Endodermal cell (in vitro differentiated cells): Measurements from ENCODE around the gene AKT3. TPM values are rescaled to one million over a fixed set of nuclear protein-coding genes. Genes with fewer than 3 reads are reported as not detected.

Experiments used
- DNase-seq: peaks from one replicate; pipeline ENCODE4 v3.0.0-alpha.2; 2017
- H3K27ac ChIP-seq: 2 replicates; pipeline ENCODE4 v1.5.1; 2013; ENCODE audit warnings: mild to moderate bottlenecking, low read depth, low read length, moderate library complexity
- H3K27me3 ChIP-seq: 2 replicates; pipeline ENCODE4 v1.6.1; 2013; ENCODE audit warnings: mild to moderate bottlenecking, low read length, moderate library complexity; ENCODE audit not compliant: insufficient read depth, control insufficient read depth, poor library complexity, severe bottlenecking
- H3K36me3 ChIP-seq: 2 replicates; pipeline ENCODE4 v1.7.0; 2013; ENCODE audit warnings: mild to moderate bottlenecking, low read length, moderate library complexity; ENCODE audit not compliant: control insufficient read depth, insufficient read depth
- H3K4me1 ChIP-seq: one replicate; pipeline ENCODE4 v1.7.0; 2013; ENCODE audit warnings: low read length; ENCODE audit not compliant: control insufficient read depth, insufficient read depth
- H3K4me3 ChIP-seq: 2 replicates; pipeline ENCODE4 v1.5.1; 2013; ENCODE audit warnings: mild to moderate bottlenecking, low read length, moderate library complexity
- H3K9ac ChIP-seq: 2 replicates; pipeline ENCODE4 v1.6.1; 2013; ENCODE audit warnings: mild to moderate bottlenecking, low read length, moderate library complexity; ENCODE audit not compliant: poor library complexity, severe bottlenecking; ENCODE audit errors: extremely low read depth
- H3K9me3 ChIP-seq: 2 replicates; pipeline ENCODE4 v1.6.1; 2013; ENCODE audit warnings: mild to moderate bottlenecking, low read length, moderate library complexity; ENCODE audit not compliant: control insufficient read depth
- H3K27ac Mint-ChIP-seq: 2 replicates; pipeline ENCODE4 v1.8.0; 2020; ENCODE audit warnings: mixed read lengths
- H3K27me3 Mint-ChIP-seq: 2 replicates; pipeline ENCODE4 v1.8.0; 2021; ENCODE audit warnings: mild to moderate bottlenecking, mixed read lengths; ENCODE audit not compliant: insufficient read depth
- H3K36me3 Mint-ChIP-seq: 2 replicates; pipeline ENCODE4 v1.8.0; 2020; ENCODE audit warnings: low read depth, mixed read lengths
- H3K4me1 Mint-ChIP-seq: 2 replicates; pipeline ENCODE4 v1.8.0; 2020; ENCODE audit warnings: mixed read lengths
- H3K4me3 Mint-ChIP-seq: 2 replicates; pipeline ENCODE4 v1.8.0; 2020; ENCODE audit warnings: mild to moderate bottlenecking, moderate library complexity, mixed read lengths
- H3K9me3 Mint-ChIP-seq: 2 replicates; pipeline ENCODE4 v1.8.0; 2020; ENCODE audit warnings: mild to moderate bottlenecking, mixed read lengths
- WGBS, 2 experiments: methylation state at CpG; one replicate each; pipeline versions ENCODE4 v1.1.5 to v1.1.7; 2013; ENCODE audit warnings: missing lambda C conversion rate in 2 of 2, mixed read lengths in 1 of 2; ENCODE audit not compliant: insufficient coverage in 1 of 2, insufficient read length in 1 of 2; 5-methylcytosine and 5-hydroxymethylcytosine counted together
- total RNA-seq, 2 donors: library from RNA; stranded (reverse); fragmentation: NEBNext Ultra II Directional in 1 of 2; extraction: Animal tissue kit (Norgen Biotek cat#: 25700) in 1 of 2; gene quantifications; 2 replicates in 1 of 2; 3 replicates in 1 of 2; pipeline ENCODE4 v1.2.1, GENCODE V29; 2021
- TF ChIP-seq, protein P1 (sequence below): fragments of 200-600 bp; sonication (generic); conservative IDR thresholded peaks from 2 replicates; pipeline ENCODE4 v1.5.0; 2021; ENCODE audit warnings: antibody characterized with exemption, mild to moderate bottlenecking

Gene AKT3
- total RNA-seq, 2 donors from 2014 or later = 38.2 to 49.1 TPM

DNA sequence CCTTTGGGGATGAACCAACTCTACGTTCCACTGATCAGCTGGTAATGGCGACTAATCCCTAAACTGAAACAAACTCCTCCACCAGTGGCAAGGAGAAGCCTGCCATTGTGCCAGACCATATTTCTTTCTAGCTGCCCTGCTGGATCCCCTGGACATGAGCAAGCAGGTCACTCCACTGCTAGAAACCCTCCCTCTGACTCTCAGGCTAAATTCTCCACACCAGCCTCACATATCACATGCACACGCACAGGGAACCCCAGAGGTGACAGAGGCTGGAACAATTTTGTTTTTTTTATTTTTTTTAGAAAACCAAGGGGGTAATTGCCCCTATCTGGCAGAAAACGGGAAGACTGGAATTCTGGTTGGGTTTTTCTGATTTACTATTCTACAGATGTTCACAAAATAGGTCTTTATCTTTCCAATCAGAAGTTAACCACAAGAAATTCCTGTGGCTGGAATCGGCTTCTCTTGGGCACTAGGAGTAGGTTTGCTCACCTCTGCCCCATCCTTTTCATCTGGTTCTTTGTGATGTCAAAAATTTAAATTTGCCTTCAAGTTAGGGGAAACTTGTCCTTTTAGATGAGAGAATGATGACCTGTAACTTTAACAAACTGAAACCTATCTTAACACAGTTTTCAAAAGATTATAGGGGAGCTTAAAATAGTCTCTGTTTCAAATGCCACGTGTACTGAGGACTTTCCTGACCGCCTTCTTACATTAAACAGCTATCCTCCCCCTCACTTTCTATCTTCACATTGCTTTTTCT lies 336.1 kb downstream of the AKT3 start:
- Histone ChIP-seq H3K27ac (no peak overlapping the region), H3K9me3 (peaks cover 5% of the 10 kb centered on the region), H3K4me1 (no peaks in the 10 kb centered on the region), H3K4me3 (no peak overlapping the region), H3K9ac (no peak overlapping the region), H3K27me3 (no peaks in the 10 kb centered on the region), H3K36me3 (no peaks in the 10 kb centered on the region)
- no peak overlapping the region for H3K27ac Mint-ChIP-seq
- H3K4me1 Mint-ChIP-seq = no peaks in the 10 kb centered on the region
- no peaks in the 10 kb centered on the region for H3K27me3 Mint-ChIP-seq
- TF ChIP-seq, protein P1, sequence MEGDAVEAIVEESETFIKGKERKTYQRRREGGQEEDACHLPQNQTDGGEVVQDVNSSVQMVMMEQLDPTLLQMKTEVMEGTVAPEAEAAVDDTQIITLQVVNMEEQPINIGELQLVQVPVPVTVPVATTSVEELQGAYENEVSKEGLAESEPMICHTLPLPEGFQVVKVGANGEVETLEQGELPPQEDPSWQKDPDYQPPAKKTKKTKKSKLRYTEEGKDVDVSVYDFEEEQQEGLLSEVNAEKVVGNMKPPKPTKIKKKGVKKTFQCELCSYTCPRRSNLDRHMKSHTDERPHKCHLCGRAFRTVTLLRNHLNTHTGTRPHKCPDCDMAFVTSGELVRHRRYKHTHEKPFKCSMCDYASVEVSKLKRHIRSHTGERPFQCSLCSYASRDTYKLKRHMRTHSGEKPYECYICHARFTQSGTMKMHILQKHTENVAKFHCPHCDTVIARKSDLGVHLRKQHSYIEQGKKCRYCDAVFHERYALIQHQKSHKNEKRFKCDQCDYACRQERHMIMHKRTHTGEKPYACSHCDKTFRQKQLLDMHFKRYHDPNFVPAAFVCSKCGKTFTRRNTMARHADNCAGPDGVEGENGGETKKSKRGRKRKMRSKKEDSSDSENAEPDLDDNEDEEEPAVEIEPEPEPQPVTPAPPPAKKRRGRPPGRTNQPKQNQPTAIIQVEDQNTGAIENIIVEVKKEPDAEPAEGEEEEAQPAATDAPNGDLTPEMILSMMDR = no peak
- H3K36me3 Mint-ChIP-seq = peaks cover 20% of the 10 kb centered on the region
- no peak overlapping the region for H3K4me3 Mint-ChIP-seq
- WGBS, 2 experiments = 88% methylated on average over 4 to 7 of the region's 7 CpGs
- peaks cover 8% of the 10 kb centered on the region for H3K9me3 Mint-ChIP-seq
- DNase-seq = no peak

DNA sequence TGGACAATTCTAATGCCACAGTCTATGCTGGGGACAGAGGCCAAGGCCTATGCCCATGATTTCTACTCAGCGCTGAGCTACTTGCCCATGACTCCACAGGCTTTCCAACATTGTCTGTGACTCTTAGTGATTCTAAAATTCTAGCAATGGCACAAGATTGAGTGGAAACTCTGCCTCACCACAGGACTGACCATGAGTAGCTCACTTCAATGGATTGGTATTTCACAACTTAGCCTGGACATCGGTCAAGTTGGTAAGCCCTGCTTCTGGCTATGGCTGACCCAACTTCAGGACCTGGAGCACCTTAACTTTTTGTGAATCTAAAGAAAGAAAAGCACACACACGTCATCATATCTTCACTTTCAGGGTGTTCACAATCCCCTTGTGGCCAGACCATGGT lies 339.1 kb downstream of the AKT3 start:
- no peaks in the 10 kb centered on the region for H3K9me3 ChIP-seq
- DNase-seq = no peak
- H3K36me3 ChIP-seq = no peaks in the 10 kb centered on the region
- Mint-ChIP-seq H3K27me3 (no peaks in the 10 kb centered on the region), H3K36me3 (peaks cover 13% of the 10 kb centered on the region), H3K4me1 (peaks cover 22% of the 10 kb centered on the region), H3K4me3 (no peak overlapping the region), H3K27ac (no peak overlapping the region), H3K9me3 (no peaks in the 10 kb centered on the region)
- no peaks in the 10 kb centered on the region for H3K27me3 ChIP-seq
- H3K4me1 ChIP-seq = no peaks in the 10 kb centered on the region
- no peak overlapping the region for H3K27ac ChIP-seq
- TF ChIP-seq, protein P1 = no peak
- H3K4me3 ChIP-seq = no peak overlapping the region
- WGBS, 2 experiments = 83 to 94% methylated on average over 3 of the region's 3 CpGs
- H3K9ac ChIP-seq = no peak overlapping the region

DNA sequence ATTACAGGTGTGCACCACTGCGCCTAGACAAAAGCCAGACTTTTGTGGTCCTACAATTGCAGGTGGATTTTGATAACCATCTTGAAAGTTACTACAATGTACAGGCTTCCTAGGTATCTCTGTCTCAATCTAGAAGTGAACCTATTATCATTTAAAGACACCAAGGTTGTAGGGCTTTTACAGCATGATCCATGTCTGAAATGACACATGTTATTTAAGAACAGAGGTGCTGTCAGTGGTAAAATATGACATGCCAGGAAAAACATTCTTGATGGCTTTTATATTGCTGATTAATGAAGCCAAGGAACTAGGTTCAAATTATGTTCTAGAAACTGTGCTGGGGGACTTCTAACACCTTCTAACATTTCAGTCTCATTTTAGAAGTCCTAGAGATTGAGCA lies 341.1 kb downstream of the AKT3 start:
- peaks cover 23% of the 10 kb centered on the region for H3K4me1 Mint-ChIP-seq
- WGBS, 2 experiments = 95 to 100% methylated on average over 1 of the region's 1 CpG
- no peak for DNase-seq
- no peak overlapping the region for H3K4me3 Mint-ChIP-seq
- TF ChIP-seq, protein P1 = no peak
- Histone ChIP-seq H3K27me3 (no peaks in the 10 kb centered on the region), H3K36me3 (no peaks in the 10 kb centered on the region), H3K9me3 (no peaks in the 10 kb centered on the region), H3K27ac (peak overlapping the region; percentile 27), H3K4me1 (no peaks in the 10 kb centered on the region), H3K9ac (no peak overlapping the region), H3K4me3 (no peak overlapping the region)
- no peaks in the 10 kb centered on the region for H3K9me3 Mint-ChIP-seq
- H3K27me3 Mint-ChIP-seq = no peaks in the 10 kb centered on the region
- H3K36me3 Mint-ChIP-seq = peaks cover 19% of the 10 kb centered on the region
- no peak overlapping the region for H3K27ac Mint-ChIP-seq
